Activated CD8-positive, alpha-beta memory T cell treated with anti-CD3 and anti-CD28 coated beads for 48 hours (primary cell): ENCODE measurements around the gene MCTP2.

Experiments
- DNase-seq, 3 experiments: peaks; one replicate each; pipeline ENCODE4 v3.0.0-alpha.2; 2020; ENCODE audit warnings: low read depth in 2 of 3, low spot score in 2 of 3

Gene MCTP2

GRCh38 chr15:94295275-94295674 is 63.9 kb downstream of the MCTP2 start:
- no peak for DNase-seq

- no peak for DNase-seq
Measured at GRCh38 chr15:94296717-94297116, 65.4 kb downstream of the MCTP2 start.

GRCh38 chr15:94297558-94297957 is 66.2 kb downstream of the MCTP2 start:
- DNase-seq = no peak

- no peak for DNase-seq
Measured at GRCh38 chr15:94298364-94298763, 67.0 kb downstream of the MCTP2 start.

GRCh38 chr15:94300612-94301011 is 69.3 kb downstream of the MCTP2 start:
- DNase-seq = no peak

GRCh38 chr15:94305133-94305532 is 73.8 kb downstream of the MCTP2 start:
- DNase-seq = no peak

- DNase-seq = no peak
Measured at GRCh38 chr15:94306700-94307650, 75.6 kb downstream of the MCTP2 start.

GRCh38 chr15:94312946-94313345 is 81.6 kb downstream of the MCTP2 start:
- no peak for DNase-seq

GRCh38 chr15:94314639-94315038 is 83.3 kb downstream of the MCTP2 start:
- DNase-seq = no peak

- no peak for DNase-seq
Measured at GRCh38 chr15:94317211-94317610, 85.8 kb downstream of the MCTP2 start.

- no peak for DNase-seq
Measured at GRCh38 chr15:94322141-94322540, 90.8 kb downstream of the MCTP2 start.

GRCh38 chr15:94323076-94323475 is 91.7 kb downstream of the MCTP2 start:
- DNase-seq = no peak

GRCh38 chr15:94324117-94324826 is 92.9 kb downstream of the MCTP2 start:
- DNase-seq = peak in 1 of 3 experiments; percentile 40

GRCh38 chr15:94324835-94325767 is 93.7 kb downstream of the MCTP2 start:
- no peak for DNase-seq

GRCh38 chr15:94327356-94327936 is 96.1 kb downstream of the MCTP2 start:
- no peak for DNase-seq

GRCh38 chr15:94331731-94332130 is 100.4 kb downstream of the MCTP2 start:
- no peak for DNase-seq

- no peak for DNase-seq
Measured at GRCh38 chr15:94335616-94336015, 104.3 kb downstream of the MCTP2 start.

- DNase-seq = no peak
Measured at GRCh38 chr15:94336817-94337467, 105.6 kb downstream of the MCTP2 start.

- no peak for DNase-seq
Measured at GRCh38 chr15:94338243-94338846, 107.0 kb downstream of the MCTP2 start.

GRCh38 chr15:94346282-94346681 is 114.9 kb downstream of the MCTP2 start:
- DNase-seq = no peak
